Cardiac fibroblast (primary cell): ENCODE data around the gene SCYGR4.
"Not testable (repeated sequence)": the region's sequence is repeated elsewhere in the genome, so short reads cannot be mapped to it uniquely, and the experiment has no call there.

Source experiments
- DNase-seq, 2 donors: peaks; one replicate each; pipeline versions ENCODE4 v3.0.0 to v3.0.0-alpha.2; 2010; ENCODE audit warnings: low read depth in 2 of 2
- H3K4me3 ChIP-seq, 2 donors: replicated peaks in 1 of 2; 1 replicate in 1 of 2; 2 replicates in 1 of 2; pipeline ENCODE4 v1.5.1; 2011; ENCODE audit warnings: low read depth in 2 of 2, low read length in 2 of 2, mild to moderate bottlenecking in 2 of 2, moderate library complexity in 1 of 2
- CTCF ChIP-seq: IDR thresholded peaks from one replicate; pipeline ENCODE4 v1.5.1; 2011; ENCODE audit warnings: low read depth, mild to moderate bottlenecking, low read length, inconsistent platforms

SCYGR4 gene

GRCh38 chr2:227578642-227579041 lies 38.7 kb upstream of the SCYGR4 start:
- H3K4me3 ChIP-seq, result no peak overlapping the region
- no peak for DNase-seq
- TF ChIP-seq CTCF, result no peak

GRCh38 chr2:227579791-227580190 lies 37.5 kb upstream of the SCYGR4 start:
- H3K4me3 ChIP-seq, result no peak overlapping the region
- DNase-seq, result no peak
- no peak for TF ChIP-seq CTCF

GRCh38 chr2:227582369-227582768 lies 34.9 kb upstream of the SCYGR4 start:
- H3K4me3 ChIP-seq, result no peak overlapping the region

GRCh38 chr2:227592694-227593387 lies 24.5 kb upstream of the SCYGR4 start:
- no peak for TF ChIP-seq CTCF
- DNase-seq, result peak in 1 of 2 donors; percentile 28
- no peak overlapping the region for H3K4me3 ChIP-seq

More at GRCh38 chr2:227582369-227582768, 34.9 kb upstream of the SCYGR4 start:
- no peak for TF ChIP-seq CTCF
- no peak for DNase-seq

- H3K4me3 ChIP-seq, result no peak overlapping the region
- no peak for TF ChIP-seq CTCF
- DNase-seq, result no peak
Measured at GRCh38 chr2:227595797-227596196, 21.5 kb upstream of the SCYGR4 start.

GRCh38 chr2:227597036-227597435 lies 20.3 kb upstream of the SCYGR4 start:
- TF ChIP-seq CTCF, result no peak

GRCh38 chr2:227597998-227598397 lies 19.3 kb upstream of the SCYGR4 start:
- DNase-seq, result peak; percentile 15 to 22
- no peak for TF ChIP-seq CTCF
- H3K4me3 ChIP-seq, result no peak overlapping the region

More at GRCh38 chr2:227597036-227597435, 20.3 kb upstream of the SCYGR4 start:
- no peak overlapping the region for H3K4me3 ChIP-seq
- DNase-seq, result no peak

- DNase-seq, result not testable (repeated sequence)
Measured at GRCh38 chr2:227598835-227599503, 18.3 kb upstream of the SCYGR4 start, which contains the start of gene SCYGR2. Gene SCYGR2 (plus strand): TSS chr2:227598893. CDS start chr2:227598893, 0 bp downstream.

More at GRCh38 chr2:227598835-227599503, 18.3 kb upstream of the SCYGR4 start, which contains the start of gene SCYGR2:
- H3K4me3 ChIP-seq, result not testable (repeated sequence)
